AG10803 (cell line): Measurements from ENCODE around the gene USP6NL.

ENCODE experiments used
- DNase-seq: peaks from one replicate; pipeline ENCODE4 v3.0.0; 2010; ENCODE audit warnings: low read depth
- H3K4me3 ChIP-seq: 2 replicates; pipeline ENCODE4 v1.5.1; 2011; ENCODE audit warnings: mild to moderate bottlenecking, low read length, control low read depth
- TF ChIP-seq, protein P1 (sequence below): conservative IDR thresholded peaks from 2 replicates; pipeline ENCODE4 v1.5.1; 2011; ENCODE audit warnings: mild to moderate bottlenecking, low read length, control low read depth, inconsistent platforms

USP6NL gene

DNA sequence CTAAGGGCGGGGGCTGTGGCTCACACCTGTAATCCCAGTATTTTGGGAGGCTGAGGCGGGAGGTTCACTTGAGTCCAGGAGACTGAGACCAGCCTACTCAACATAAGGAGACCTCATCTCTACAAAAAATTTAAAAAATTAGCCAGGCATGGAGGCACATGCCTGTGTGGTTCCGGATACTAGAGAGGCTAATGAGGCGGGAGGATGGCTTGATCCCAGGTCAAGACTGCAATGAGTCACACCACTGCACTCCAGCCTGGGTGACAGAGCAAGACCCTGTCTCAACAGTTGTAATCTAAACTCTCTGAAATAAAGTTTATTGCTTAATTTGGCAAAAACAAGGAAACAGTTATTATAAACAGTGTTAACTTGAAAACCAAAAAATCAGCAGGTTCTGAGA is 123.3 kb downstream of the USP6NL start:
- DNase-seq, result no peak
- H3K4me3 ChIP-seq, result no peak overlapping the region
- TF ChIP-seq, protein P1, sequence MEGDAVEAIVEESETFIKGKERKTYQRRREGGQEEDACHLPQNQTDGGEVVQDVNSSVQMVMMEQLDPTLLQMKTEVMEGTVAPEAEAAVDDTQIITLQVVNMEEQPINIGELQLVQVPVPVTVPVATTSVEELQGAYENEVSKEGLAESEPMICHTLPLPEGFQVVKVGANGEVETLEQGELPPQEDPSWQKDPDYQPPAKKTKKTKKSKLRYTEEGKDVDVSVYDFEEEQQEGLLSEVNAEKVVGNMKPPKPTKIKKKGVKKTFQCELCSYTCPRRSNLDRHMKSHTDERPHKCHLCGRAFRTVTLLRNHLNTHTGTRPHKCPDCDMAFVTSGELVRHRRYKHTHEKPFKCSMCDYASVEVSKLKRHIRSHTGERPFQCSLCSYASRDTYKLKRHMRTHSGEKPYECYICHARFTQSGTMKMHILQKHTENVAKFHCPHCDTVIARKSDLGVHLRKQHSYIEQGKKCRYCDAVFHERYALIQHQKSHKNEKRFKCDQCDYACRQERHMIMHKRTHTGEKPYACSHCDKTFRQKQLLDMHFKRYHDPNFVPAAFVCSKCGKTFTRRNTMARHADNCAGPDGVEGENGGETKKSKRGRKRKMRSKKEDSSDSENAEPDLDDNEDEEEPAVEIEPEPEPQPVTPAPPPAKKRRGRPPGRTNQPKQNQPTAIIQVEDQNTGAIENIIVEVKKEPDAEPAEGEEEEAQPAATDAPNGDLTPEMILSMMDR, result no peak

DNA sequence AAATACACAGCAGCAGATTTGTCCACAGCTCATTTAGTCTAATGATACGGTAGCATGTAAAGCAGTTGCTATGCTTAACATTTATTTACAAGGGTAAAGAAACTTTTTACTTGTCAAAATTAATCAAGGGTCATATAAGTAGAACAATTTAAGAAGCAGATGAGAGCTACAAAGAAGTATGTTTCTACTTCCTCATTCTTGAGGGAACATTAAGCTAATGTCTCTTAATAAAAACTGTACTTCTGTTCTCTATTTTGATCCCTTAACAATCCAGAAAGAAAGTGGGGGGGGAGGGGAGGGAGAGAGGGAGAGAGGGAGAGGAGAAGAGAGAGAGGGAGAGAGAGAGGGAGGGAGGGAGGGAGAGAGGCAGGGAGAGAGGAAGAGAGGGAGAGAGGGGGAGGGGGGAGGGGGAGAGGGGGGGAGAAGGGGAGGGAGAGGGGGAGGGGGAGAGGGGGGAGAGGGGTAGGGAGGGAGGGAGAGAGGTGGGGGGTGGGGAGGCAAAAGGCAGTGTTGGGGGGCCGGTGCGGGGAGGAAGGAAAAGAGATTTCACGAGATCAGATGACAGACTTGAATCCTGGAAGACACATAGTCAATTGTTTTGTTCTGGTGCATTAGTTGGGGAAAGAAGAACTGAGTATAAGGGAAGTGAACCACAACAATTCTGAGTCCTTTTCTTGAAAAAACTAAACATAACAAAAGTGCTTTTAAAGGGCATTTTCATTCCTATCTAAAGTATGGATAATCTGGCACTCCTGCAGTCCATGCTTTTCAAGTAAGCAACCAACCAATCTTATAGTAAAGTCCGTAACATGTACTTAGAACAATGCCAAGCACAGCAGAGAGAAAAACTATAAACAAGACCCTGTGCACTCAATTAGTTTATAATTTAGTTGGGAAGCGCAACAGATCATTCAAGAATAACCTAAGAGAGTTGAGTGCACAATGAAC is 128.0 kb downstream of the USP6NL start:
- DNase-seq, result no peak
- no peak overlapping the region for H3K4me3 ChIP-seq
- TF ChIP-seq, protein P1, result no peak

DNA sequence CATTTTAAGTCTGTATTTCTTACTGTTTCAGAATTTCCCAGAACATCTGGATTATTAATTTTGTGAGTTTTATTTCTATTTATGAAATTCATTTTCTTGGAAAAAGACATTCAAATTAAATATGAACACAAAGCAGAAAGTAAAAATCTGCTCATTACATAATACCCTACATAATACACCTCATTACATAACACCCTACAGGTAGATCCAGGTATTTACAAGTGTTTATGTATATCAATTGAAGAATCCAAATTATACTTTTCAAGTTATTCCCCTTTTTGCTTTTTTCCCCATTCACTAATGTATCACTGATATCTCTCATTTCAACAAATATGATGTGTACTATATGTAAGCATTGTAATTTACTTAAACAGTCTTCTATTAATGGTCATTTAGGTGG is 129.1 kb downstream of the USP6NL start:
- TF ChIP-seq, protein P1, result no peak
- H3K4me3 ChIP-seq, result no peak overlapping the region
- DNase-seq, result no peak

DNA sequence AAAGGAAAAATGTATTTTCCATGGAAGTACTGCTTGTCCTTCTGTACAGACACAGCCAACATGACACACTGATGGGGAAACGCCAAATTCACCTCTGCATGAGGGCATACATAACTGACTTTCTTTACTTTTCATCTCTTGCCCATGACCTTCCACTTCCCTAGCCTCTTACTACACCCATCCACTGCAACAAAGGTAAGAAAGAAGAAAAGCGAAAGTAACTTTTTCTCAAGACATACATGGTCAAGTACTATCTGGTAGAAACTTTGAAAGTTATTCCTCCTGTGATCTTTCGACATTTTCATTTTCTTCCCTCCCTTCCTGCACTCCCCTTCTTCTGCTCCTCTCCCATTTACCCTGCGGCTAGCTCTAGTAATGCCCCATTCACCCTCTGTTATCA is 130.8 kb downstream of the USP6NL start:
- DNase-seq, result no peak
- TF ChIP-seq, protein P1, result no peak
- no peak overlapping the region for H3K4me3 ChIP-seq

DNA sequence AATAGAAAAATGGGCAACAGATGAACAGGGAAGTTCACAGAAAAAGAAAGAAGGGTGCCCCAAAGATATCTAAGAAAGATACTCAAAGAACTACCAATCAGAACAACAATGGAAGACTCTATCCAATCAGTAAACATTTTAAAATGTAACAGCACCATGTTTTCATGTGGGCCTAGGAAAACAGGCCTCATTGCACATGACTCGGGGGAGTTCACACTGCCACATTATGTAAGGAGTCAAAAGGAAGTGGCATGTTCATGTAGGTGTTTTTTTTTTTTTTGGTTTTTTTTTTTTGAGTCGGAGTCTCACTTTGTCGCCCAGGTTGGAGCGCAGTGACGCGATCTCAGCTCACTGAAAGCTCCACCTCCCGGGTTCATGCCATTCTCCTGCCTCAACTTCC is 132.2 kb downstream of the USP6NL start:
- no peak for DNase-seq
- TF ChIP-seq, protein P1, result no peak

DNA sequence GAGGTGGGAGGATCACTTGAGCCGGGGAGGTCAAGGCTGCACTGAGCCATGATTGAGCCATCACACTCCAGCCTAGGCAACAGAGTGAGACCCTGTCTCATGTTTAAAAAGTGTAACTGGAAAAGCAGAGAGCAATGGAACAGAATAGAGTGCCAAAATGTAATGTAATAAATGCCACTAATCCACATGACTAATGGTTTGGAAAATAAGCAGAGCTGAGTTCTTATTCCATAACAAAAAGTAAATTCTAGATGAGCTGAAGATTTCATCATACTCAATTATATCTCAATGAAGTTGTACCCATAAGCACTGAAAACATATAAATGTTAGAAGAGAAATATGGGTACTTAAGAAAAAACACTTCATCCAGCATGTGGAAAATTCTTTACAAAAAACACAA is 132.6 kb downstream of the USP6NL start:
- TF ChIP-seq, protein P1, result no peak
- no peak overlapping the region for H3K4me3 ChIP-seq
- no peak for DNase-seq

More for the DNA sequence above, 132.2 kb downstream of the USP6NL start:
- no peak overlapping the region for H3K4me3 ChIP-seq

DNA sequence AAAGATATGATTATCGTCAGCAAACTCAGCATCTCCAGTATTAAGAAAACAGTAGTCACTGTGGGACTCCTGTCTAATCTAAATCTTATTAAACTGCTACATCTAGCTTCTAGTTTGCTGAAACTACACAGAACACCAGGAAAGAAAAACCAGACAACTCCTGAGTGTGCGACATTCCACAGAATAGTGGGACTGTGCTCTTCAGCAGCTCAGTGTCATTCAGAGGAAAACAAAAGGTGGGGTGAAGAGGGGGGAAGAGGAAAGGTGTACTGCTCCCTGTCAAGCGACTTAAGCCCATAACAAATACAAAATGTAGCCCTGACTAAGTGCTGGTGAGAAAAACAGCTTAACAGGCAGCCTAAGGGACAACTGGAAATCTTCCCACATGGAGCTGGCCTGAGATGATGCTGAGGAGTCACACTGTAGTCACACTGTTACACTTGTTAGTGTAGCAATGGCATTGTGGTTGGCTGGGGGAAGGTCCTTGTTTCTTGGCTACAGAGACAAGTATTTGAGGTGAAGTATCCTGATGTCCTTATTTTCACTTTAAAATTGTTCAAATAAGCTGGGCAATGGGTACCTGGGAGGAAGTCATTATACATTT is 135.5 kb downstream of the USP6NL start:
- H3K4me3 ChIP-seq, result no peak overlapping the region
- TF ChIP-seq, protein P1, result no peak
- DNase-seq, result peak; percentile 17
